Neural cell (in vitro differentiated cells): ENCODE data around the gene TTC21A. TPM values are rescaled to one million over a fixed set of nuclear protein-coding genes. Genes with fewer than 3 reads are reported as not detected.

Experiments used
- H2AFZ ChIP-seq: fragments of 200-600, 300-800 bp; sonication (generic), shearing (Covaris generic); 2 replicates; pipeline ENCODE4 v1.6.0; 2014; ENCODE audit warnings: low read depth, mild to moderate bottlenecking, antibody characterized with exemption, low read length, moderate library complexity
- H3F3A ChIP-seq: fragments of 200-600 bp; shearing (Covaris generic); 2 replicates; pipeline ENCODE4 v1.6.1; 2016; ENCODE audit warnings: mild to moderate bottlenecking, moderate library complexity, mixed read lengths, antibody characterized with exemption, low read length; ENCODE audit not compliant: insufficient read depth, poor library complexity, severe bottlenecking
- H3K27ac ChIP-seq: fragments of 200-600, 300-800 bp; sonication (generic), shearing (Covaris generic); 2 replicates; pipeline ENCODE4 v1.5.1; 2014; ENCODE audit warnings: mild to moderate bottlenecking, low read length, moderate library complexity
- H3K27me3 ChIP-seq: fragments of 300-800, 200-600 bp; sonication (generic), shearing (Covaris generic); 2 replicates; pipeline ENCODE4 v1.6.0; 2014; ENCODE audit warnings: mild to moderate bottlenecking, low read depth, low read length, moderate library complexity; ENCODE audit not compliant: insufficient read depth
- H3K36me3 ChIP-seq: fragments of 300-800, 200-600 bp; sonication (generic), shearing (Covaris generic); 2 replicates; pipeline ENCODE4 v1.5.1; 2014; ENCODE audit warnings: mild to moderate bottlenecking, antibody characterized with exemption, low read length, moderate library complexity; ENCODE audit not compliant: insufficient read depth
- H3K4me2 ChIP-seq: fragments of 300-800, 200-600 bp; sonication (generic), shearing (Covaris generic); 2 replicates; pipeline ENCODE4 v1.6.0; 2014; ENCODE audit warnings: mild to moderate bottlenecking, low read length
- H3K4me3 ChIP-seq: fragments of 300-800, 200-600 bp; sonication (generic), shearing (Covaris generic); 2 replicates; pipeline ENCODE4 v1.5.1; 2014; ENCODE audit warnings: mild to moderate bottlenecking, low read length, moderate library complexity
- H3K79me2 ChIP-seq: fragments of 200-600 bp; shearing (Covaris generic); replicated peaks from 2 replicates; pipeline ENCODE4 v1.6.0; 2014; ENCODE audit warnings: mild to moderate bottlenecking, low read length, moderate library complexity; ENCODE audit not compliant: insufficient read depth
- H3K9ac ChIP-seq: fragments of 300-800, 200-600 bp; sonication (generic), shearing (Covaris generic); 2 replicates; pipeline ENCODE4 v1.6.1; 2016; ENCODE audit warnings: mild to moderate bottlenecking, low read length, mixed read lengths
- H3K9me2 ChIP-seq: fragments of 200-600 bp; shearing (Covaris generic); 2 replicates; pipeline ENCODE4 v1.6.1; 2016; ENCODE audit warnings: mild to moderate bottlenecking, low read length, mixed read lengths; ENCODE audit not compliant: insufficient read depth
- H3K9me3 ChIP-seq: fragments of 200-600, 300-800 bp; sonication (generic), shearing (Covaris generic); 2 replicates; pipeline ENCODE4 v1.6.1; 2016; ENCODE audit warnings: mild to moderate bottlenecking, mixed run types, low read length, moderate library complexity, mixed read lengths
- H4K20me1 ChIP-seq: fragments of 200-600 bp; shearing (Covaris generic); 2 replicates; pipeline ENCODE4 v1.6.1; 2016; ENCODE audit warnings: mild to moderate bottlenecking, mixed run types; ENCODE audit not compliant: insufficient read depth
- CTCF ChIP-seq: fragments of 450-650 bp; IDR thresholded peaks from 2 replicates; pipeline ENCODE4 v1.5.1; 2014; ENCODE audit warnings: antibody characterized with exemption, mild to moderate bottlenecking, moderate library complexity; ENCODE audit not compliant: poor library complexity, severe bottlenecking
- EP300 ChIP-seq: fragments of 450-650 bp; conservative IDR thresholded peaks from 2 replicates; pipeline ENCODE4 v1.6.1; 2014; ENCODE audit warnings: antibody characterized with exemption, mild to moderate bottlenecking, moderate library complexity; ENCODE audit not compliant: poor library complexity, severe bottlenecking
- EZH2 ChIP-seq: fragments of 200-600, 300-800 bp; shearing (Covaris generic), sonication (generic); IDR thresholded peaks from 2 replicates; pipeline ENCODE4 v1.6.1; 2014; ENCODE audit warnings: antibody characterized with exemption, low read length, borderline replicate concordance, mild to moderate bottlenecking; ENCODE audit not compliant: insufficient read depth, poor library complexity, severe bottlenecking
- MXI1 ChIP-seq: fragments of 450-650 bp; conservative IDR thresholded peaks from 2 replicates; pipeline ENCODE4 v1.6.1; 2014; ENCODE audit warnings: antibody characterized with exemption, mild to moderate bottlenecking; ENCODE audit not compliant: poor library complexity, severe bottlenecking
- POLR2AphosphoS5 ChIP-seq: IDR thresholded peaks from 2 replicates; pipeline ENCODE4 v1.6.1; 2012
- RAD21 ChIP-seq: fragments of 450-650 bp; conservative IDR thresholded peaks from 2 replicates; pipeline ENCODE4 v1.6.1; 2014; ENCODE audit warnings: antibody characterized with exemption, mild to moderate bottlenecking, moderate library complexity
- REST ChIP-seq: IDR thresholded peaks from 2 replicates; pipeline ENCODE4 v1.6.1; 2012; ENCODE audit warnings: borderline replicate concordance
- SMC3 ChIP-seq: fragments of 450-650 bp; conservative IDR thresholded peaks from 2 replicates; pipeline ENCODE4 v1.6.1; 2014; ENCODE audit warnings: antibody characterized with exemption, mild to moderate bottlenecking, moderate library complexity; ENCODE audit not compliant: poor library complexity
- TAF1 ChIP-seq: IDR thresholded peaks from 2 replicates; pipeline ENCODE4 v1.6.1; 2012; ENCODE audit warnings: low read depth
- polyA plus RNA-seq: library from polyadenylated mRNA; depleted of rRNA; stranded (reverse); fragments of >200 nt; gene quantifications from 2 replicates; pipeline ENCODE4 v1.2.3, GENCODE V29; 2014

The TTC21A gene
- polyA plus RNA-seq, 1 donor from 2014 or later = 6.2 TPM

GRCh38 chr3:39178553-39178952, 71.1 kb downstream of the TTC21A start:
- Histone ChIP-seq H3K9me2 (no peaks in the 10 kb centered on the region), H3K9me3 (no peaks in the 10 kb centered on the region), H3F3A (no peaks in the 10 kb centered on the region), H3K4me3 (no peak overlapping the region), H3K36me3 (no peaks in the 10 kb centered on the region), H4K20me1 (no peaks in the 10 kb centered on the region), H2AFZ (no peak overlapping the region), H3K4me2 (no peak overlapping the region), H3K9ac (no peak overlapping the region), H3K27me3 (peaks cover 3% of the 10 kb centered on the region), H3K79me2 (no peaks in the 10 kb centered on the region), H3K27ac (no peak overlapping the region)
- no peak for TF ChIP-seq CTCF
- no peak for TF ChIP-seq MXI1
- TF ChIP-seq RAD21 = no peak
- TF ChIP-seq POLR2AphosphoS5 = no peak
- no peak for TF ChIP-seq REST
- TF ChIP-seq EZH2 = no peak
- no peak for TF ChIP-seq TAF1
- no peak for TF ChIP-seq SMC3
- no peak for TF ChIP-seq EP300

DNA sequence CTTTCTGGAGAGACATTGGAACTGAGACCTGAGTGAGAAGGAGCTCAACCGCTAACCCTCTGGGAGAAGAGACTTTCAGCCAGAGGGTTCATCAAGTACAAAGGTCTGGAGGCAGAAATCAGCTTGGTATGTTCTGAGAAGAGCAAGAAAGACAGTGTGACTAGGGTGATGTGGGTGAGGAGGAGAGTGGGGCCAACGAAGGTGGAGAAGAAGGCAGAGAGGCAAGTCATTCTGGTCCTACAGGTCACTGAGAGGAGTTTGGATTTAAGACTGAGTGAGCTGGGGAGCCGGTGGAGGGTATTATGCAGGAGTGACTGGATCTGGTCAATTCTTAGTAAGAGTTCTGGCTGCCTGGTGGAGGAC, 72.7 kb downstream of the TTC21A start:
- TF ChIP-seq EZH2 (no peak), SMC3 (no peak), RAD21 (no peak), EP300 (no peak), POLR2AphosphoS5 (no peak), MXI1 (no peak)
- H3K9ac ChIP-seq = peak overlapping the region; percentile 11

More for the DNA sequence above, 72.7 kb downstream of the TTC21A start:
- Histone ChIP-seq H3F3A (no peaks in the 10 kb centered on the region), H3K9me3 (no peaks in the 10 kb centered on the region), H2AFZ (no peak overlapping the region), H3K4me2 (no peak overlapping the region), H3K79me2 (no peaks in the 10 kb centered on the region), H3K27ac (no peak overlapping the region), H3K27me3 (peaks cover 3% of the 10 kb centered on the region), H3K36me3 (no peaks in the 10 kb centered on the region), H4K20me1 (no peaks in the 10 kb centered on the region), H3K4me3 (peak overlapping the region; percentile 64), H3K9me2 (no peaks in the 10 kb centered on the region)
